GM06990 (cell line): Measurements from ENCODE around the gene RNF126.

Experiments used
- DNase-seq: peaks from one replicate; pipeline ENCODE4 v3.0.0-alpha.2; 2011; ENCODE audit not compliant: insufficient read length; ENCODE audit errors: extremely low read depth
- H3K27me3 ChIP-seq: replicated peaks from 2 replicates; pipeline ENCODE4 v1.6.0; 2011; ENCODE audit warnings: low read length; ENCODE audit not compliant: control insufficient read depth, insufficient read depth
- H3K36me3 ChIP-seq: 2 replicates; pipeline ENCODE4 v1.5.1; 2011; ENCODE audit warnings: low read length; ENCODE audit not compliant: control insufficient read depth, insufficient read depth
- H3K4me3 ChIP-seq: replicated peaks from 2 replicates; pipeline ENCODE4 v1.5.1; 2011; ENCODE audit warnings: low read depth, mild to moderate bottlenecking, control low read depth, low read length
- TF ChIP-seq, protein P1 (sequence below): IDR thresholded peaks from 2 replicates; pipeline ENCODE4 v1.5.1; 2011; ENCODE audit warnings: low read length, control low read depth, mild to moderate bottlenecking, inconsistent platforms; ENCODE audit not compliant: insufficient read depth, poor library complexity, severe bottlenecking

RNF126 gene

DNA sequence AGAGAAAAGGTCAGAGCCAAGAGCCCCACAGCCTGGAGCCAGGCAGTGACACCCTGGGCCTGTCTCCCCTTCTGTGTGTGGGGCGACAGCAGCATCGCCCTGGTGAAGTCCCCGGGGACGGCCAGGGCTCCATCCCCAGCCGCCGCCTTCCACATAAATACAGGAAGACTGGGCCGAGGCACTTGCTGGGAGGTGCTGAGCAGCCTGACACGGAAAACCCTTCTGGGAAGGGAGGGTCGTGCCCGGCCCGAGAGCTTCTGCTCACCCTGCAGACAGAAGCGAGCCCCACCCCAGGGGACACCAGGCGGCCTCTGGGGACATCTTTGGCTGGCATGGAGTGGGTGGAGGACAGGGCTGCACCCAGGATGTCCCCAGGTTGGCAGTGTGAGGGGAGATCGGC, 18.2 kb downstream of the RNF126 start:
- TF ChIP-seq, protein P1, sequence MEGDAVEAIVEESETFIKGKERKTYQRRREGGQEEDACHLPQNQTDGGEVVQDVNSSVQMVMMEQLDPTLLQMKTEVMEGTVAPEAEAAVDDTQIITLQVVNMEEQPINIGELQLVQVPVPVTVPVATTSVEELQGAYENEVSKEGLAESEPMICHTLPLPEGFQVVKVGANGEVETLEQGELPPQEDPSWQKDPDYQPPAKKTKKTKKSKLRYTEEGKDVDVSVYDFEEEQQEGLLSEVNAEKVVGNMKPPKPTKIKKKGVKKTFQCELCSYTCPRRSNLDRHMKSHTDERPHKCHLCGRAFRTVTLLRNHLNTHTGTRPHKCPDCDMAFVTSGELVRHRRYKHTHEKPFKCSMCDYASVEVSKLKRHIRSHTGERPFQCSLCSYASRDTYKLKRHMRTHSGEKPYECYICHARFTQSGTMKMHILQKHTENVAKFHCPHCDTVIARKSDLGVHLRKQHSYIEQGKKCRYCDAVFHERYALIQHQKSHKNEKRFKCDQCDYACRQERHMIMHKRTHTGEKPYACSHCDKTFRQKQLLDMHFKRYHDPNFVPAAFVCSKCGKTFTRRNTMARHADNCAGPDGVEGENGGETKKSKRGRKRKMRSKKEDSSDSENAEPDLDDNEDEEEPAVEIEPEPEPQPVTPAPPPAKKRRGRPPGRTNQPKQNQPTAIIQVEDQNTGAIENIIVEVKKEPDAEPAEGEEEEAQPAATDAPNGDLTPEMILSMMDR = no peak
- no peaks in the 10 kb centered on the region for H3K27me3 ChIP-seq
- no peak for DNase-seq
- H3K36me3 ChIP-seq = peaks cover 18% of the 10 kb centered on the region
- no peak overlapping the region for H3K4me3 ChIP-seq

DNA sequence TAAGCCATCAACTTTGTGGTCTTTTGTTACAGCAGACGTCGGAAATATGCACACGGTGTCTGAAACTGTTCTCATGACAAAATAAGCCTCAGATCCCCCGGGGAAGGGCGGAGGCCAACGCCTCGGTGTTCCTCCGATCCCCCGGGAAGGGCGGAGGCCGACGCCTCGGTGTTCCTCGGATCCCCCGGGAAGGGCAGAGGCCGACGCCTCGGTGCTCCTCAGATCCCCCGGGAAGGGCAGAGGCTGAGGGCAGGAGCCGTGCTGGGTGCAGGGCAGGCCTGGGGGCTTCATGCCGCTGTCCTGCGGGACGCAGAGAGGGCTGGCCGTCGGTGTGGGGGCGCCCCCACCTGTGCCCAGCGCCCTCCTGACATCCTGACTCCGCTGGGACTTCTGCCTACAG, 18.7 kb downstream of the RNF126 start:
- DNase-seq = no peak
- Histone ChIP-seq H3K27me3 (no peaks in the 10 kb centered on the region), H3K4me3 (no peak overlapping the region), H3K36me3 (peaks cover 16% of the 10 kb centered on the region)
- TF ChIP-seq, protein P1 = no peak

DNA sequence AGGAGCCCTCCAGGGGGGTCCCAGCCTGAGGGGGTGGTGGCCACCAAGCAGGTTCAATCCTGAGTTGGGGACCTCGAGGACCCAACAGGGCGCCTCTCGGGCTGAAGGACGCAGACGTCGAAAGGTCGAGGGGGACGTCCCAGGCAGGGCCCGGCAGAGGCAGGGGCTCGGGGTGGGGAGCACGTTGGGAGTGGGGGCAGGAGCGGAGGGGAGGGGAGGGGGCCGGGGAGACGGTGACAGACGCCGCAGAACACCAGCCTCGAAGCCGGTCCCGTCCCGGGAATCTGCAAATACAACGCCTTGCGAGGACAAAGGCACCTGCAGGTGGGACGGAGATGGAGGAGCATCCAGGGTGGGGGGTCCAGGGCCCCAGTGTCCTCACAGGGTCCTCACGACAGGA, 19.3 kb downstream of the RNF126 start:
- TF ChIP-seq, protein P1 = no peak
- Histone ChIP-seq H3K36me3 (peaks cover 14% of the 10 kb centered on the region), H3K27me3 (no peaks in the 10 kb centered on the region), H3K4me3 (no peak overlapping the region)
- DNase-seq = no peak

DNA sequence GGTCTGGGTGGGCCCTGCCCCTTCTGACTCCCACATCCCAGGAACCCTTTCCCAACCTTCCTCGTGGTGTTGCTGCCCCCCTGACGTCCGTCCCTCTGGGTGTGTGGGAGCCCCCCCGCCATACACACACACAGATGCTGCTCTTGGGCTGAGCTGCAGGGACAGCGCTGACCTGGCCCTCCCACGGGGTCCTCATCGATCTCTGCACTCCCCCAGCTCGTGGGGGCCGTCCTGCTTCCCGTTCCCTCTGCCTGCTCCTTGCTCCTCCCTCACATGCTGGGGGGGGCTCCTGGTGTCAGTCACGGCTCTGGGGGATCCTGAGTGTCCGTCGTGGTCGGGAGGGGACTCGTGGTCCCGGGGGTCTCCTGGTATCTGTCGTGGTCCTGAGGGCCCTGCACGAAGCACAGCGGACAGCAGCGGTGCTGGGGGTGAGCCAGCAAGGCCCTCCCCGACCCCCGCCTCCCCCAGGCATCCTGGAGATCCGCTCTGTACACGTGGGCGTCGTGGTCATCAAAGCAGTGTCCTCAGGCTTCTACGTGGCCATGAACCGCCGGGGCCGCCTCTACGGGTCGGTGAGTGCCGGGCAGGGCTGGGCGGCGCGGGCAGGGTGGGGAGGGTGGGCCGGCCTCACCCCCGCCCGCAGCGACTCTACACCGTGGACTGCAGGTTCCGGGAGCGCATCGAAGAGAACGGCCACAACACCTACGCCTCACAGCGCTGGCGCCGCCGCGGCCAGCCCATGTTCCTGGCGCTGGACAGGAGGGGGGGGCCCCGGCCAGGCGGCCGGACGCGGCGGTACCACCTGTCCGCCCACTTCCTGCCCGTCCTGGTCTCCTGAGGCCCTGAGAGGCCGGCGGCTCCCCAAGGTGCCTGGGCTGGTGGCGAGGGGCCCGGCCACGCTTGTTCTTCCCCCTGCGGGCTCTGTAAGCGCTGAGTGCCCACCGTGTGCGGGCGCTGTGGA, 20.0 kb downstream of the RNF126 start:
- DNase-seq = no peak
- Histone ChIP-seq H3K27me3 (no peaks in the 10 kb centered on the region), H3K36me3 (peaks cover 14% of the 10 kb centered on the region), H3K4me3 (no peak overlapping the region)
- TF ChIP-seq, protein P1 = no peak

DNA sequence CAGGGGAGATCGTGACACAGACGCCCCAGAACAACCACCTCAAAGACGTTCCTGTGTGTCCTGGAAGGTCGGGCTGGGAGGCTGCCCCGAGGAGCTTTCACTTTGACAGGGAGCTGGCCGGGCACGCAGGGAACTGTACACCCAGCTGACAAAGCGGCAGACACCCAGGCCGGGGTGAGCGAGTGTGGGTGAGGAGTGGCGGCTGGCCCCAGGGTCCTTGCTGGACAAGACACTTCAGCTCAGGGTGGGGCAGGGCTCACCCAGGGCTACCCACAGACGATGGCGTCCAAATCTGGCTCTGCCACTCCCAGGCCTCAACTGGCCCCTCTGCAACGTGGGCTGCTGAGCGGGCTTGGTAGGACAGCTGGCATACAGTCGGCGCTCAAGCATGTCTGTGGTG, 21.3 kb downstream of the RNF126 start:
- Histone ChIP-seq H3K27me3 (no peaks in the 10 kb centered on the region), H3K4me3 (no peak overlapping the region), H3K36me3 (peaks cover 6% of the 10 kb centered on the region)
- DNase-seq = no peak
- TF ChIP-seq, protein P1 = no peak
